ENCODE results near the gene SKOR1.

SKOR1 gene, protein sequence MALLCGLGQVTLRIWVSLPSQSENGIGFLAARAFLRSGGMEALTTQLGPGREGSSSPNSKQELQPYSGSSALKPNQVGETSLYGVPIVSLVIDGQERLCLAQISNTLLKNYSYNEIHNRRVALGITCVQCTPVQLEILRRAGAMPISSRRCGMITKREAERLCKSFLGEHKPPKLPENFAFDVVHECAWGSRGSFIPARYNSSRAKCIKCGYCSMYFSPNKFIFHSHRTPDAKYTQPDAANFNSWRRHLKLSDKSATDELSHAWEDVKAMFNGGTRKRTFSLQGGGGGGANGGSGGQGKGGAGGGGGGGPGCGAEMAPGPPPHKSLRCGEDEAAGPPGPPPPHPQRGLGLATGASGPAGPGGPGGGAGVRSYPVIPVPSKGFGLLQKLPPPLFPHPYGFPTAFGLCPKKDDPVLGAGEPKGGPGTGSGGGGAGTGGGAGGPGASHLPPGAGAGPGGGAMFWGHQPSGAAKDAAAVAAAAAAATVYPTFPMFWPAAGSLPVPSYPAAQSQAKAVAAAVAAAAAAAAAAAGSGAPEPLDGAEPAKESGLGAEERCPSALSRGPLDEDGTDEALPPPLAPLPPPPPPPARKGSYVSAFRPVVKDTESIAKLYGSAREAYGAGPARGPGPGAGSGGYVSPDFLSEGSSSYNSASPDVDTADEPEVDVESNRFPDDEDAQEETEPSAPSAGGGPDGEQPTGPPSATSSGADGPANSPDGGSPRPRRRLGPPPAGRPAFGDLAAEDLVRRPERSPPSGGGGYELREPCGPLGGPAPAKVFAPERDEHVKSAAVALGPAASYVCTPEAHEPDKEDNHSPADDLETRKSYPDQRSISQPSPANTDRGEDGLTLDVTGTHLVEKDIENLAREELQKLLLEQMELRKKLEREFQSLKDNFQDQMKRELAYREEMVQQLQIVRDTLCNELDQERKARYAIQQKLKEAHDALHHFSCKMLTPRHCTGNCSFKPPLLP

DNA sequence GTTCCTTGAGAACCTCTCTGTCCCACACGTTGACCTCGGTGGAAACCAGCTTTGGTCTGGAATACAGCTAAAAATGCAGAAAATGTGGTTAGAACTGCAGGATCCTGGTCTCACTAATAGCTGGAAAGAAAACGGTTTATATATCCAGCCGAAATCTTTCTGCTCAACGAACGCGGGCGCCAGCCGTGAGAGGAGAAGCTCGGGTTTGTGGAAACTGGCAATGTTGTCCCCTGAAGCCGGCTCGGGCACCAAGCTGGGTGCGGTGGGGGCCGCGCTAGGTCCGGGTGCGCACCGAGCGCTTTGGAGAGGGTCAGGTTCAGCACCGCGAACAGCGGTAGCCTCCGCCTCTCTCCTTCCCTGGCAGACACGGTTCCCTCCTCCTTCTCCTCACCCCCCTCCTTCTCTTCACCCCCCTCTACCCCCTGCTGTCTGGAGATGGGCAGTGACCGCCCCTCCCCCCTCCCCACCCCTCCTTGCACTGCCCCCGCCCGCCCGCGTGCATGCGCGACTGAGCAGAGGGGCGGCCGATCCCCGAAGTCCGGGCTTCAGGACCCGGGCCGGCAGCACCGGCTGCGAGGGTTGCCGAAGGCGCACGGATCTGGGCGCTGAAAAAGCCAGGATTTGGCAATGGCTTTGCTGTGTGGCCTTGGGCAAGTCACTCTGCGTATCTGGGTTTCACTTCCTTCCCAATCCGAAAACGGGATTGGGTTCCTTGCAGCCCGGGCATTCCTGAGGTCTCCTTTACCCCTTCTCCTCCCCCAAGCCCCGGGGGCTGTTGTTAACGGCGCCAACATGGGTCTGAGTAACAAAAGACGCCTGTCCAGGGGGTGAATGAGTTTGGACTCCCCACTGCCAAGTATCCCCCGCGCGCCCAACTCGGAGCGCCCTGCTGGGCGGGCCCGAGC is at the start of gene SKOR1:
TSS of gene SKOR1 (plus strand) at position 534 of the 905 bp plus-strand sequence. CDS start at position 628, 94 bp downstream.
- DNase-seq: no peak

DNA sequence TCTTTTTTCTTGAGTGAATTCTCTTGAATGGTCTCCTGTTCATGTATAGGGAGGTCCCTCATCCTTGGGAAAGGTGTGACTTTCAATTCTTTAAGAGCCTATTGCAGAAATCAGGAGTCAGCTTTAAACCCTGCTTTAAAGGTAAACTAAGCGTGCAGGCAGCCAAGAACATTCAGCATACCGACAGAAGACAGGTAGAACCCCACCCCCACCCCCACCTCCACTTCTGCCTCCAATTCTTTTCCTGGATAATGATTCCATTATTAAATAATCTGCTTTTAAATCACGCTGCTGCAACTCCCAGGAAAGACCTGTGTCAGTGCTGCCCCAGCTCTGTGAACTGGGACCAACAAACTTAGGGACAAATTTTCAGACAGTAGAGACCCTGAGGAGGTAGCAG is 49.3 kb upstream of the SKOR1 start:
- no peak for DNase-seq

DNA sequence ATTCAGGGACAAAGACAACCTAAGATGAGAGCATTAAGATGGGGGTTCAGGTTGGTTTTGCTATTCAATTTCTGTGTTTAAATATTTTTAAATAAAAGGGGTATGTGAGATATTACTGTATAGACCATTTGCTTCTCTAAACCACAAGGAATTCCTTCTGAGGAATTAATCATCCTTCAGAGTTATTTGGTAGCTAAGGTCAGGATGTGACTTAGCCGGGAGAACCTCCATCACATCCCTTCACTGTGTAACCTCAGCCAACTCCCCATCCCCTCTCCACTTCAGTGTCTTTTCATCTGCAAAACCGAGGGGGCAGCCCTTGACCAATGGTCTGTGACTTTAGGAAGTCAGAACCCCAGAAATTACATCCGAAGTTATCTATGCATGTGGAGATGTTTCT is 48.7 kb upstream of the SKOR1 start:
- no peak for DNase-seq

DNA sequence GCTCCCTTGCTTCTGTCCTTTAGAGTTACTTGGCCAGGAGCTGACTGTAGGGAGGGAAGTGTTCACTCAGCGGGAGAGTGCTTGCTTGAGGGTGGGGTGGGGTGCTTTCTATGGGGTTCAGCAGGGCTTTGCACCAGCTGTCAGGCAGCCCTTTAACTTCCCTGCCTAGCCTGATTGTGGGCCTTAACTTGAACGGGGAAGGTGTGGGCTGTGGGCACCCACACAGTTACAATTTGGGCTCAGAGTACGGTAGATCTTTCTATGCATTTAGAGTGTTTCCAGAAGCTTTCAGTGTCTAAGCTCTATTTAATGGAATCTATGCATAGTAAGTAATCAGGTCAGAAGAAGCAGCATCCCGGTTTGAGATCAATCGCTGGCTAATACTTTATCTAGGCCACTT is 48.2 kb upstream of the SKOR1 start:
- DNase-seq: no peak

DNA sequence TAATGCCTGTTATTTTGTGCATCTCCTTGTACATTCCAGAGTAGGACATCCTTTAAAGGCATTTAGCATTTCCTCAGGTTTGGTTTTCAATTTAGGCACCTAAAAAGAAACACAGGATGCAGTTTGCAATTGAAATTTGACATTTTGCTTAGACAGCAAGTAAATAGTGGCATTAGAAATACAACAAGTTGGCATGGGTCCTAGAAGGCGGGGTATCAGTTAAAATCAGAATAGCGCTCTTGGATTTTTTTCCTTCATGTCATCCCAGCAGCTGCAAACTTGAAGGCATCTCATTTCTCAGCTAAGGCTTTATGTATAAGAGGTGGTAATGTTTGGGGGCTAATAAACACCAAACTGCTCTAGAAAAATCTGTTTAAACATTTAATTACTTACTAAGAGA is 47.5 kb upstream of the SKOR1 start:
- DNase-seq: no peak

DNA sequence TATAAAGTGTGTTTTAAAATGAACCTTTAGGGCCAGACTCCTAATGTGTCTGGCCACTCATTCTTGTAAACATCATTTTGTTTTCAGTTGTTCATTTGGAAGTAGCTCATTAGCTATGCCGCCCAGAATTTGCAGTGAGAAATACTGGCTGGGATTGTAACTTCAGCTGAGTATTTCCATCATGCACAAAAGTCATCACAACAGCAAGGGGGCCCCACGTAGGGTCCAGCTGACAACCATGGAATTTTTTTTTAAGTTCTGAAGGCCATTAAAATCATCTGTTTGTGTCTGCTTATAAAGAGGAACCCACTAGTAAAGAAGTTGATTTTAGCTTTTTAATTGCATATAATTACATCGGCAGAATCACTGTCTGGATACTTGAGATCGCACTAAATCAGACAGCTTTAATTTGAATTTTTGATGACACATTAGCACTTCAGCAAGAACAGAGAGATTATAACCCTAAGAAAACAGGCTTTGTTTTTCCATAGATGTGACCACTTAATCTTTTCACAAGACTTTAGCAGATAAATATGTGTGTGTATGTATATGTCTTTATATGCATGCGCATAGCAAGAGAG is 46.3 kb upstream of the SKOR1 start:
- DNase-seq: no peak

DNA sequence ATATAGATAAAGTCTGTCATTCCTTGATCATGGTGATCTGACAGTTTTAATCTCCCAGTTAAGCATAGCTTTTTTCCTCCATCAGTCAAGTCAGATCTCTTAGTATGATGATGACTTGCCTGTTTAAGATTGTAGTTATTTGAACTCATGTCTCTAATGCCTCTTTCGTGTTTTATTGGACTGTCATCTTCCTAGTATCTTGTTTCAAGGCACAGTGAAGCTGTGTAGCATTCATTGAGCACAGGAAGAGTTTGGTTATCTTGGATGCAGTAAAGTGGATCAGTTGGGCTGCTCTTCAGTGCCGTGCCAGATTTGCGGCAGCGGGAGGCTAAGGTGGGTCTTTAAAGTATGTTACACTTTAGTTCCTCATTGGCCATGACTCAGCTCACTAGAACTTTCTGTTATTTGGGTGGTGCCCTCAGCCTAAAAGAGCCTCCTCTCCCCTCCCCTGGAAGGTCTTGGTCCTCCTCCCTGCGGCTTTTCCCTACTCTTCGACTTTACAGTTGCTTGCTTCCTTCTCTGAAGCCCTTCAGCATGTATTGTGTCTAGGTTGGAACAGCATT is 45.7 kb upstream of the SKOR1 start:
- no peak for DNase-seq

DNA sequence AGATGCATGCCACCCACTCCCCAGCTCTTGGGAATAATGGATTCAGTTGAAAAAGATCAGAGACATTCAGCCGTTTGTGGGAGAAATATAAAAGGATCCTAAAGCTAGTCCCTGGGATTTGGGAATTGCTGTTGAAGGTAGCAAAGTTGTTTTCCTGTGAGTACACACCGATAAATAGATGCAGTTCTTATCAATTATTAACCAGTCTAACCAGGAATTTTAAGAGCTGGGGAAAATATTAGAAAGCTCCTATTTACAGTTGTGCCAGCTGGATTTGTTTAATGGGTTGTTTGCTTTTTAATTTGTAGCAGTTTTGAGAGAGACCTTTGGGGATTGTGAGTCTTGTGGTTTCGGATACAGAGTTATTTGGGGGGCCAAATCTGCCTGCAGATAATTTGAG is 44.2 kb upstream of the SKOR1 start:
- no peak for DNase-seq

DNA sequence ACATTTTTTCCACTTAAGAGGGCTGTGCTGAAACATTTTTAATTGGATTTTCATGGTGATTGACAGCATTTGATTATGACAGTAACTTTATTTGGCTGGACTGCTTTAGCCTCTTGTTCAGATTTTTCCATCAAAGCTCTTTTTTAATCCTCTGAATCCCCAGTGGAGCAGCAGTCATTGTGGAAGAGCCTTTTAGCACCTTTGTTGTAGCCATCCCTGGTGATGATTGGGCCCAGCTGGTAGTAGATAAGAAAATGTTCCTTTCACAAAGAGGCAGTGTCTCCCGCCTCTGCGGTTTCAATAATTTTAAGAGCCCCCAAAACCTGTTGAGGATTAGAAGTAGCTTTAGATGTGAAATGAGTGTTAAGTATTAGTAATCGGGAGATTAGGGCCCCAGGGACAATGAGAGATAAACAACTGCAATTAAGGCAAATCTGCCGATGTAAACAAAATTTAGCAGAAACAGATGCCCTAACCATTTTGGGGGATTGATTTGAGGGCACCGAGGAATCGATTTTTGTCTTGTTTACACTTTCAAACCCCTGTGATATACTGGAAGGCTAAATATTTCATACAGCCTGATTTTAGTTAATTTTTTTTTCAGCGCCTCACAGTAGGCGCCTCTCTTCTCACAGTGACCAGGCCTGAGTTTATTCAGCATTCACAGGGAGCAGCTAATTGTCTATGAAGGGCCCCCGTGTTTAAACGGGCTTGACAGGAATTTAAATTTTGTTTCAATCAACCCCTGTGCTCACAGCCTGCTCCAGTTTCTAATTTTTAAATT is 43.2 kb upstream of the SKOR1 start:
- DNase-seq: peak; percentile 23

DNA sequence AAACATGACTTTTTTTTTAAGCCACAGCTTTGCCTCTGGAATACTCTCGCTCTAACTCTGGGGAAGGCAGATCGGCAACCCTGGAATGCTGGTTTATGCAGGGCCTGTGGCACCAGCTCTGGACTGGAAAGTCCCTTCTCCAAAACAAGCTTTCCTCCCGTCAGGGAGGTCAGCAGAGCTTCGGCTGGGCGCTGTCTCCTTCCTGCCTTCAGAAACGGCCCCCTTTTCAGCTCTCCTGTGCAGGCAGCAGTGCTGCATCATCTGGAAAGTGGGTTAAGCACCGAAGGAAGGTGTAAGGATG is 42.7 kb upstream of the SKOR1 start:
- DNase-seq: no peak

DNA sequence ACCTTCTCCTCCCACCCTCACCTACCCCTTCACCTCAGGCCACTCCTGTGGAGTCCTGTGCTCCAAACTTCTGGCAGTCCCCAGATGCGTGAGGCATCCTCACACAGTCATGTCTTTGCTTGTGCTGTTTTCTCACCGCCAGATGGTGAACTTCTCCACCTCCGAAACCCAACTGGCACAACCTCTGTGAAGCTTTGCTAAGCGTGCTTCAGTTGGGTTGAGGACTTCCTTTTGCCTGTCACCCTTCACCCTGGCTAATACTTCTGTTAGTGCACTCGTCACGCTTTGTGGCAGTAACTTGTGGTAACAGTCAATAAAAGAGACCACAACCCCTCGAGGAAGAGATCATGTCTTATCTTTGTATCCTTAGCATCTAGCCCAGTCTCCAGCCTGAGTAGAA is 42.0 kb upstream of the SKOR1 start:
- no peak for DNase-seq

DNA sequence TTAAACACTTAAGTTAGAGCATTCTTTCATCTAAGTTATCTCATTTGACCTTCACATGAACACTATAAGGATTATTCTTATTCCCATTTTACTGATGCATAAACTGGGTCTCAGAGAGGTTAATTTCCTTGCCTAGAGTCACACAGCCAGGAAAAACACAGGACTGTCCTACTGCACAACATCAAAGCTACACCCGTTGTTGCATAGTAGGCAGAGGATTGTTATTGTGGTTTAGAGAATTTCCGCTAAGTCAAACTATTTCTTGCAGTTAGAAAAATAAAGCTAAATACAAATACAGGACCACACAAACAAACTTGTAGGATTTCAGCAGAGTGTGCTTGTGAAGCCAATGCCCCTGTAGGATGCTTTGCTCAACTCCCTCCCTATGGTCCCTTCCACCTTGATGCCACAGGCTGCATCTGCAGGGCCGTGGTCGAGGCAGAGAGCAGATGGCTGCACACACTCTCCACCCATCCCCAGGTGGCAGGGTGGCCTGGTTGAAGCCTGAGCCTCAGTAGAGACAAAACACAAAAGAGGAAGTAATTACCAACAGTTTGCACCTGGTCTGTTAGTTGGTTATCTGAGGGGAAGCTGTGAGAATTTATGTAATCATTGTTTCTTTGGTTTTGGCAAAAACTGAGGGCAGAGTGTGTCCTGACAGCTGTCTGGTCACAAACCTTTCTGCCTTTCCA is 41.1 kb upstream of the SKOR1 start:
- DNase-seq: peak; percentile 42

DNA sequence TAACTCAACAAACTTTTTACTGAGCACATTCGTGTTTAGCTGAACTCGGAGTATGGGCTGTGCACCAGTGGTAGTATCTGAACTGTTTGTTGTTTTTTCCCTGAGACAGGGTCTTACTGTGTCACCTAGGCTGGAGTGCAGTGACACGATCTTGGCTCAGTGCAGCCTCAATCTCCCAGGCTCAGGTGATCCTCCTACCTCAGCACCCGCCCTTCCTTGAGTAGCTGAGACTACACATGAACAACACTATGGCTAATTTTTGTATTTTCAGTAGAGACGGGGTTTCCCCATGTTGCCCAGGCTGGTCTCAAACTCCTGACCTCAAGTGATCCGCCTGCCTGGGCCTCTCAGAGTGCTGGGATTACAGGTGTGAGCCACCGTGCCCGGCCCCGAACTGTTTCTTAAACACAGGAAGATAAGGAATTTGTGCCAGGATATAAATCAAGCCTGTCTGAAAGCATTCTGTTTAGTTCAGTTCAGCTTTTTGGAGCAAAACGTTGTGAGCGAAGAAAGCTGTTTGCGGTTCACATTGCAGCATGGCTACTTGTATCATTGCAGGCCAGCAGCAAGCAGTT is 40.4 kb upstream of the SKOR1 start:
- DNase-seq: no peak

DNA sequence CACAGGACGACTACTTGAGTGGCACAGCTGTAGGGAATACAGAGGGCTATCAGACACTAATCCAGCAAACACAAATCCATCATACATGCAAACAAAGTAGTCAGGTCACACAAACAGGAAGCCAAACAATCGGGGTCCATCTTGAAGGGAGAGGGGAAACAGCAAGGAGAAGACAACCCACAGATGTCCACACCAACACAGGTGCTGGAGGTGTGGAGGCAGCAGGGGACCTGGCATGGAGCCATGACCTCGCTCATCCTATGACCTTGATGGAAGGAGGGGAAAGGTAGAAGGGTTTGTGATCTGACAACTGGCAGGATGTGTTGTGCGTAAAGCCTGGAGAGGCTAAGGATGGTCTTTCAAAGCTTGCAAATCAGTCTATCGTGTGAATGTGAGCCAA is 39.9 kb upstream of the SKOR1 start:
- DNase-seq: peak; percentile 34

DNA sequence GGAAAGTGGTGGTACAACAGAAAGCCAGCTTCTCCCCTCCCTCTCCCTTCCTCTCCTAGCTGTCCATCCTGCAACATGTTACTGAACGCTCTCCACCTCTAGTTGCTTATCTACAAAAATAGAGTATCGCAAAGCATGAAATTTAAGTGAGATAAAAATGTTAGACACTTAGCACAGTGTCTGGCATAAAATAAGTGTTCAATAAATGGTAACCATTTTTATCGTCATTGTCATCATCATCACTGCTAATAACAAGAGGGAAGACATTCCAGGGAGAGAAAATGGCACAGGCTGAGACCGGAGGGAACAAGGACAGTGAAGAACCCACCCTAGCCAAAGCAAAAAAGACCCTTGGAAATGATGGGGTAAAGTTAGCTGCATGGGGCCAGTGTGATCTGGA is 38.7 kb upstream of the SKOR1 start:
- no peak for DNase-seq

DNA sequence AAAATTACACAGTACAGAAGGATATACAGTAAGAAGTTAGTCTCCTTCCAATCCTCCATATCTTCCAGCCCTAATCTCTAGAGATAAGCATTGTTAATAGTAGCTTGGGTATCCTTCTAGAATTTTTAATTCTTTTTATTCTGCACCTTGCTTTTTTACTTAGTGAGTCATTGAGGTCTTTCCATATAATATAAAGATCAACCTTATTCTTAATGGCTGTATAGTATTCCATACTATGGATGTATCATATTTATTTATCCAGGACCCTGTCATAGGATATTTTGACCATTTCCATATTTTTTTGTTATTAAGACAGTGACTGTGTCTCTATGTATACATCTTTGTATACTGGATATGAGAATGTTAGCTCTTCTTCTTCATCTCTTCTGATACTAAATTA is 36.3 kb upstream of the SKOR1 start:
- DNase-seq: no peak

DNA sequence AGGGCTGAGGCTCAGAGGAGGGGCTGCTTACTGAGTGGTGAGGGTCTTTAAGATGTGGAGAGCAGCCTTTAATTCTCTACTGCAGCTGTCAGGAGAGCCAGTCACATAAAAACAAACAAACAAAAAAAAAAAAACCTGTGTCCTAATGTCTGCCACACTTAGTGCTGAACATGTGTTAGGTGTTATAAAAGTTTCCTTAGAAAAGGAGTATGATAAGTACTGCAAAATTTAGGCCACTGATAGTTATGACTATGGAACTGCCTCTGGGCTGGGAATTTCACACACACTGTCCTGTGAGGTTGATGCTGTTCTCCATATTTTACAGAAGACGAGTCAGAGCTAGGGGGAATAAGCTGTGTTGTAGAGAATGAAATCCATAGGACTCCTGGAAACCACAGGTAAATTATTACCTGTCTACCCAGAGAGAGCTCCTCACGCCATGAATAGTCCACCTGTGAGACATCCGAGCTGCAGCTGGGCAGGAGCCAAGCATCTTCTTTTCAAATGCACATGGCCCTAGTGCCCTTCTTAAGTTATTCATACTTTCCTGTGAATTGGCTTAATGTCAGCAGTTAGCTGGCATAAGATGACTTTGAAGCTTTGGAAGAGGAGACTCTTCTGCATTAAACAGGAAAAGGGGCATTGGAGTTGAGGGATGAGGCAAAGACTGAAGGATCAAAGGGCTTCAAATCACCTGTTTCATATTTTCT is 34.5 kb upstream of the SKOR1 start:
- DNase-seq: no peak

DNA sequence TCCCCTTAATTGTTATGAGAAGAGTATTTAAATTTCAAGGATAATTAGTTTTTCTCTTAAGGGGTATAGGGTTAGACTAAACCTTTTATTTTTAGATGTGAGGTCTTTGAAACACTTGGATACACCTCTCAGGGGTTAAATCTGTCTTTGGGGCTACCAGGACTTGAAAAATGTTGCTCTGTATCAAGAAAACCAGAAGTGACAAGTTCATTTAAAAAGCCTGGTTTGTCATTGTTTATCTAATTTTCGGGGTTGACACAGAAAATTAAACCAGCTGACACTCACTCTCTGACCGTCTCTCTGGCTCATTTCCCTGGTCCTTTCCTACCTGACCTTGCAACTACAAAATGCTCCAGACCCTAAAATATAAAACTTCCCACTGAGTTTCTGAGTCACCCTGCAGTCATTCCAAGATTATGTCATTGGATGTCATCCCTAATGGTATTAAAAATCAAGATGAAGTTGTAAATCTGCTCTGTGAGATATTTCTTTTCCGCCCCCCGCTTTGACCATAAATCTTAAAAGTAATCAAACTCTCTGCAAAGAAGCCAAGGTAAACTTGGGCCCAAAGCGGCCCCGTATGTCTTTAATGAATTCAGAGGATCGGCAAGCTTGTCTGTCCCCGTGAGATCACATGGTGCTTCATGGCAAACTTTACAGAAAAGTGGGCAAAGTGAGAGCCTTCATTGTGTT is 32.9 kb upstream of the SKOR1 start:
- DNase-seq: no peak

Data from NCI-H748 treated with DMSO at 0.1 percent for 48 hours (cell line).